DOHH2 (cell line): ENCODE data around the gene SLC25A11.

Experiments used
- H3F3A ChIP-seq: fragments of 200-600 bp; sonication (generic), shearing (Covaris generic); 2 replicates; pipeline ENCODE4 v1.6.0; 2016; ENCODE audit warnings: antibody characterized with exemption, mild to moderate bottlenecking; ENCODE audit not compliant: control insufficient read depth, insufficient read depth
- H3K27ac ChIP-seq: fragments of 200-600 bp; sonication (generic); 2 replicates; pipeline ENCODE4 v1.5.1; 2014; ENCODE audit warnings: low read depth, mild to moderate bottlenecking, low read length, moderate library complexity
- H3K27me3 ChIP-seq: fragments of 200-600 bp; sonication (generic); 2 replicates; pipeline ENCODE4 v1.6.1; 2014; ENCODE audit warnings: mild to moderate bottlenecking, low read length, mixed read lengths; ENCODE audit not compliant: control insufficient read depth
- H3K36me3 ChIP-seq: fragments of 200-600 bp; sonication (generic); 2 replicates; pipeline ENCODE4 v1.6.1; 2014; ENCODE audit warnings: mild to moderate bottlenecking, low read length, moderate library complexity, mixed read lengths; ENCODE audit not compliant: control insufficient read depth
- H3K4me1 ChIP-seq: fragments of 200-600 bp; sonication (generic); 2 replicates; pipeline ENCODE4 v1.6.1; 2014; ENCODE audit warnings: mild to moderate bottlenecking, low read length, mixed read lengths; ENCODE audit not compliant: control insufficient read depth
- H3K4me2 ChIP-seq: fragments of 200-600 bp; sonication (generic); 2 replicates; pipeline ENCODE4 v1.6.0; 2014; ENCODE audit warnings: mild to moderate bottlenecking, low read length, moderate library complexity
- H3K4me3 ChIP-seq: fragments of 200-600 bp; sonication (generic); 2 replicates; pipeline ENCODE4 v1.5.1; 2014; ENCODE audit warnings: mild to moderate bottlenecking, low read length, mixed read lengths
- H3K79me2 ChIP-seq: fragments of 200-600 bp; sonication (generic); 2 replicates; pipeline ENCODE4 v1.6.1; 2014; ENCODE audit warnings: mild to moderate bottlenecking, low read length, mixed read lengths; ENCODE audit not compliant: control insufficient read depth
- H3K9me2 ChIP-seq: fragments of 200-600 bp; sonication (generic); replicated peaks from 2 replicates; pipeline ENCODE4 v1.6.1; 2014; ENCODE audit warnings: mild to moderate bottlenecking, low read length, mixed read lengths; ENCODE audit not compliant: control insufficient read depth
- H3K9me3 ChIP-seq: fragments of 200-600 bp; sonication (generic); 2 replicates; pipeline ENCODE4 v1.6.1; 2014; ENCODE audit warnings: antibody characterized with exemption, low read length, mixed read lengths; ENCODE audit not compliant: control insufficient read depth, insufficient read depth
- H4K20me1 ChIP-seq: fragments of 200-600 bp; sonication (generic); 2 replicates; pipeline ENCODE4 v1.6.0; 2014; ENCODE audit warnings: low read depth, mild to moderate bottlenecking, antibody characterized with exemption, low read length, moderate library complexity; ENCODE audit not compliant: control insufficient read depth, insufficient read depth
- EZH2phosphoT487 ChIP-seq: fragments of 200-600 bp; sonication (generic); IDR thresholded peaks from 2 replicates; pipeline ENCODE4 v1.6.1; 2017; ENCODE audit warnings: borderline replicate concordance, mild to moderate bottlenecking, antibody characterized with exemption, low read length, moderate library complexity, mixed read lengths
- TF ChIP-seq, protein P1 (sequence below): fragments of 200-600 bp; sonication (generic); IDR thresholded peaks from one replicate; pipeline ENCODE4 v1.5.1; 2014; ENCODE audit warnings: antibody characterized with exemption, mild to moderate bottlenecking, low read depth, low read length; ENCODE audit not compliant: poor library complexity, severe bottlenecking

SLC25A11 gene

DNA sequence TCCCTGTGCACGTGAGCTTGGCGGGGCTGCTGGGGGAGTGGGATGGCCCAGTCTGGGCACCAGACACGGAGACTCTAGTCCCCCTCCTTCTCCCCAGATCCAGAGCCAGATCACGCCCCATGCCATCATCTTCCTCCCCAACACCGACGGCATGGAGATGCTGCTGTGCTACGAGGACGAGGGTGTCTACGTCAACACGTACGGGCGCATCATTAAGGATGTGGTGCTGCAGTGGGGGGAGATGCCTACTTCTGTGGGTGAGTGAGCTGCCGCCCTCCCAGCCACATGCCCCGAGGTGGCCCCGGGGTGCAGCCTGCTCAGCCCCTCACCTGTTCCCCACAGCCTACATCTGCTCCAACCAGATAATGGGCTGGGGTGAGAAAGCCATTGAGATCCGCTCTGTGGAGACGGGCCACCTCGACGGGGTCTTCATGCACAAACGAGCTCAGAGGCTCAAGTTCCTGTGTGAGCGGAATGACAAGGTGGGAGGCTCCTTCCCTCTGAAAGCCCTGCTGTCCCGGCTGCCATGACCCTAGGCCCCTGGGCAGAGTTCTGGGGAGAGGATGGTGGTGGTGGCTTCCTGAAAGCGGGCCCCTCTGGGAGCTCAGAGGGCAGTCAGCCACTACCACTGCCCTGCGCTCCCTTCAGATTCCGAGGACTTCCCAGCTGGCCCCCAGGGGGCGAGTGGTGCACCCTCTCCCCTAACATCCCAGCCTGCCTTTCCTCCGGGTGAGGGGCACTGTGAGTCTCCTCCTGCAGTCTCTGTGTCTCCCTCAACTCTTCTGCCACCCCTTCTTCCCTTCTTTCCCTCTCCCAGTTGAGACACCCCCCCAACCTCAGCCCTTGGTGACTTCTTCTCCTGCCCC, 43.3 kb downstream of the SLC25A11 start:
- no peaks in the 10 kb centered on the region for H3K79me2 ChIP-seq
- H4K20me1 ChIP-seq: no peaks in the 10 kb centered on the region; the same call in 1 of the 2 replicates
- peaks cover 17% of the 10 kb centered on the region for H3K36me3 ChIP-seq
- H3K27ac ChIP-seq: no peak overlapping the region
- no peaks in the 10 kb centered on the region for H3K9me2 ChIP-seq
- H3K4me1 ChIP-seq: peaks cover 21% of the 10 kb centered on the region
- no peak overlapping the region for H3K4me3 ChIP-seq
- no peak overlapping the region for H3K4me2 ChIP-seq
- H3K27me3 ChIP-seq: peaks cover 14% of the 10 kb centered on the region
- no peaks in the 10 kb centered on the region for H3K9me3 ChIP-seq
- TF ChIP-seq, protein P1, sequence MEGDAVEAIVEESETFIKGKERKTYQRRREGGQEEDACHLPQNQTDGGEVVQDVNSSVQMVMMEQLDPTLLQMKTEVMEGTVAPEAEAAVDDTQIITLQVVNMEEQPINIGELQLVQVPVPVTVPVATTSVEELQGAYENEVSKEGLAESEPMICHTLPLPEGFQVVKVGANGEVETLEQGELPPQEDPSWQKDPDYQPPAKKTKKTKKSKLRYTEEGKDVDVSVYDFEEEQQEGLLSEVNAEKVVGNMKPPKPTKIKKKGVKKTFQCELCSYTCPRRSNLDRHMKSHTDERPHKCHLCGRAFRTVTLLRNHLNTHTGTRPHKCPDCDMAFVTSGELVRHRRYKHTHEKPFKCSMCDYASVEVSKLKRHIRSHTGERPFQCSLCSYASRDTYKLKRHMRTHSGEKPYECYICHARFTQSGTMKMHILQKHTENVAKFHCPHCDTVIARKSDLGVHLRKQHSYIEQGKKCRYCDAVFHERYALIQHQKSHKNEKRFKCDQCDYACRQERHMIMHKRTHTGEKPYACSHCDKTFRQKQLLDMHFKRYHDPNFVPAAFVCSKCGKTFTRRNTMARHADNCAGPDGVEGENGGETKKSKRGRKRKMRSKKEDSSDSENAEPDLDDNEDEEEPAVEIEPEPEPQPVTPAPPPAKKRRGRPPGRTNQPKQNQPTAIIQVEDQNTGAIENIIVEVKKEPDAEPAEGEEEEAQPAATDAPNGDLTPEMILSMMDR: no peak
- no peak for TF ChIP-seq EZH2phosphoT487
- H3F3A ChIP-seq: no peaks in the 10 kb centered on the region

GRCh38 chr17:4895657-4896331, 44.1 kb downstream of the SLC25A11 start:
- Histone ChIP-seq H3F3A (no peaks in the 10 kb centered on the region), H3K9me3 (no peaks in the 10 kb centered on the region), H3K9me2 (no peaks in the 10 kb centered on the region), H3K4me3 (no peak overlapping the region), H3K27me3 (peaks cover 12% of the 10 kb centered on the region), H4K20me1 (no peaks in the 10 kb centered on the region; the same call in 1 of the 2 replicates), H3K4me2 (no peak overlapping the region), H3K36me3 (peaks cover 24% of the 10 kb centered on the region), H3K4me1 (peaks cover 15% of the 10 kb centered on the region), H3K79me2 (no peaks in the 10 kb centered on the region), H3K27ac (no peak overlapping the region)
- TF ChIP-seq, protein P1: no peak
- no peak for TF ChIP-seq EZH2phosphoT487

DNA sequence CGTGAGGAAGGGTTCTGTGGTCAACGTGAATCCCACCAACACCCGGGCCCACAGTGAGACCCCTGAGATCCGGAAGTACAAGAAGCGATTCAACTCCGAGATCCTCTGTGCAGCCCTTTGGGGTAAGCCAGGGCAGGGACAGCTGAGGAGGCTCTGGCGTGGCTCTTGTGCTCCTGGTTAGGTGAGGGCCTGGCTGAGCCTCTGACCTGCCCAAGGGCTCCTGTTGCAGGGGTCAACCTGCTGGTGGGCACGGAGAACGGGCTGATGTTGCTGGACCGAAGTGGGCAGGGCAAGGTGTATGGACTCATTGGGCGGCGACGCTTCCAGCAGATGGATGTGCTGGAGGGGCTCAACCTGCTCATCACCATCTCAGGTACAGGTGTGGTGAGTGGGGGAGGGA, 44.7 kb downstream of the SLC25A11 start:
- Histone ChIP-seq H3K36me3 (peaks cover 31% of the 10 kb centered on the region), H4K20me1 (no peaks in the 10 kb centered on the region; the same call in 1 of the 2 replicates)
- TF ChIP-seq, protein P1: no peak
- no peak for TF ChIP-seq EZH2phosphoT487

More for the DNA sequence above, 44.7 kb downstream of the SLC25A11 start:
- Histone ChIP-seq H3K4me1 (peaks cover 9% of the 10 kb centered on the region; the same call in 1 of the 2 replicates), H3F3A (no peaks in the 10 kb centered on the region), H3K9me2 (no peaks in the 10 kb centered on the region), H3K27me3 (peaks cover 7% of the 10 kb centered on the region), H3K9me3 (no peaks in the 10 kb centered on the region), H3K4me2 (no peak overlapping the region), H3K27ac (no peak overlapping the region), H3K4me3 (no peak overlapping the region), H3K79me2 (no peaks in the 10 kb centered on the region)
